Astrocyte (in vitro differentiated cells and primary cell): ENCODE measurements around the gene HOXA4. TPM values are rescaled to one million over a fixed set of nuclear protein-coding genes. Genes with fewer than 3 reads are reported as not detected.

Experiments
- DNase-seq: peaks from one replicate; pipeline ENCODE4 v3.0.0-alpha.2; 2010; ENCODE audit warnings: low read depth
- FAIRE-seq: peaks from 2 replicates; lab custom pipeline; 2011; peaks lifted over from hg19 to GRCh38; lab: Jason Lieb, UNC
- H2AFZ ChIP-seq: 2 replicates; pipeline ENCODE4 v1.6.0; 2012; ENCODE audit warnings: low read depth, low read length, inconsistent platforms
- H3K27ac ChIP-seq: 2 replicates; pipeline ENCODE4 v1.5.1; 2011; ENCODE audit warnings: low read depth, low read length, inconsistent platforms
- H3K27me3 ChIP-seq: 2 replicates; pipeline ENCODE4 v1.6.0; 2011; ENCODE audit warnings: low read length, inconsistent platforms; ENCODE audit not compliant: insufficient read depth
- H3K36me3 ChIP-seq: 2 replicates; pipeline ENCODE4 v1.5.1; 2011; ENCODE audit warnings: low read length, inconsistent platforms; ENCODE audit not compliant: insufficient read depth
- H3K4me1 ChIP-seq: 2 replicates; pipeline ENCODE4 v1.5.1; 2011; ENCODE audit warnings: low read length, inconsistent platforms; ENCODE audit not compliant: insufficient read depth
- H3K4me2 ChIP-seq: 2 replicates; pipeline ENCODE4 v1.6.0; 2012; ENCODE audit warnings: low read length, inconsistent platforms
- H3K4me3 ChIP-seq: 2 replicates; pipeline ENCODE4 v1.5.1; 2011; ENCODE audit warnings: low read depth, mild to moderate bottlenecking, low read length, inconsistent platforms; ENCODE audit not compliant: insufficient read depth
- H3K79me2 ChIP-seq: 2 replicates; pipeline ENCODE4 v1.6.0; 2012; ENCODE audit warnings: mild to moderate bottlenecking, low read length, inconsistent platforms; ENCODE audit not compliant: insufficient read depth
- H3K9ac ChIP-seq: 2 replicates; pipeline ENCODE4 v1.6.0; 2012; ENCODE audit warnings: mild to moderate bottlenecking, low read length, inconsistent platforms
- H3K9me3 ChIP-seq: 2 replicates; pipeline ENCODE4 v1.5.1; 2012; ENCODE audit warnings: low read depth, mild to moderate bottlenecking, low read length, inconsistent platforms; ENCODE audit not compliant: insufficient read depth
- H4K20me1 ChIP-seq: 2 replicates; pipeline ENCODE4 v1.6.0; 2012; ENCODE audit warnings: low read length, inconsistent platforms; ENCODE audit not compliant: insufficient read depth
- H3K27ac Mint-ChIP-seq: one replicate; pipeline ENCODE4 v1.8.0; 2021; ENCODE audit warnings: mild to moderate bottlenecking, mixed read lengths; ENCODE audit not compliant: unreplicated experiment
- H3K27me3 Mint-ChIP-seq: one replicate; pipeline ENCODE4 v1.8.0; 2021; ENCODE audit warnings: low read depth, mixed read lengths; ENCODE audit not compliant: unreplicated experiment
- H3K36me3 Mint-ChIP-seq: one replicate; pipeline ENCODE4 v1.8.0; 2021; ENCODE audit warnings: low read depth, mixed read lengths; ENCODE audit not compliant: unreplicated experiment
- H3K4me1 Mint-ChIP-seq: one replicate; pipeline ENCODE4 v1.8.0; 2021; ENCODE audit warnings: low read depth, mixed read lengths; ENCODE audit not compliant: unreplicated experiment
- H3K4me3 Mint-ChIP-seq: one replicate; pipeline ENCODE4 v1.8.0; 2021; ENCODE audit warnings: mild to moderate bottlenecking, moderate library complexity, mixed read lengths; ENCODE audit not compliant: unreplicated experiment
- H3K9me3 Mint-ChIP-seq: one replicate; pipeline ENCODE4 v1.8.0; 2021; ENCODE audit warnings: mild to moderate bottlenecking, mixed read lengths; ENCODE audit not compliant: unreplicated experiment
- EZH2 ChIP-seq: IDR thresholded peaks from 2 replicates; pipeline ENCODE4 v1.6.1; 2012; ENCODE audit warnings: mild to moderate bottlenecking, low read length, inconsistent platforms; ENCODE audit not compliant: insufficient read depth
- total RNA-seq: library from RNA; stranded (reverse); gene quantifications from 2 replicates; pipeline ENCODE4 v1.2.1, GENCODE V29; 2021
- TF ChIP-seq, protein P1 (sequence below): IDR thresholded peaks from 2 replicates; pipeline ENCODE4 v1.5.1; 2011; ENCODE audit warnings: low read depth, mild to moderate bottlenecking, inconsistent platforms, low read length, moderate library complexity; ENCODE audit not compliant: insufficient read depth

Gene HOXA4
- total RNA-seq, 1 donor from 2014 or later: not detected

GRCh38 chr7:27165089-27165995 lies 34.8 kb upstream of the HOXA4 start, which contains the start of gene HOXA9:
Gene HOXA9 (minus strand): TSS chr7:27165537. CDS start chr7:27165457, 80 bp downstream.
- Mint-ChIP-seq H3K27me3 (peaks cover 71% of the 10 kb centered on the region), H3K4me1 (no peaks in the 10 kb centered on the region), H3K9me3 (peaks cover 24% of the 10 kb centered on the region), H3K4me3 (no peak within 1 kb of the TSS), H3K27ac (peak within 1 kb of the TSS; percentile 77), H3K36me3 (no peaks in the 10 kb centered on the region)
- H3K27ac ChIP-seq: no peak within 1 kb of the TSS
- H3K27me3 ChIP-seq: peaks cover 92% of the 10 kb centered on the region
- peaks cover 9% of the 10 kb centered on the region for H3K9me3 ChIP-seq
- H3K9ac ChIP-seq: no peak within 1 kb of the TSS
- H3K4me1 ChIP-seq: no peaks in the 10 kb centered on the region
- H4K20me1 ChIP-seq: no peaks in the 10 kb centered on the region
- H2AFZ ChIP-seq: no peak within 1 kb of the TSS
- H3K4me2 ChIP-seq: no peak within 1 kb of the TSS
- no peak within 1 kb of the TSS for H3K4me3 ChIP-seq
- FAIRE-seq: no peak
- no peaks in the 10 kb centered on the region for H3K79me2 ChIP-seq
- TF ChIP-seq, protein P1, sequence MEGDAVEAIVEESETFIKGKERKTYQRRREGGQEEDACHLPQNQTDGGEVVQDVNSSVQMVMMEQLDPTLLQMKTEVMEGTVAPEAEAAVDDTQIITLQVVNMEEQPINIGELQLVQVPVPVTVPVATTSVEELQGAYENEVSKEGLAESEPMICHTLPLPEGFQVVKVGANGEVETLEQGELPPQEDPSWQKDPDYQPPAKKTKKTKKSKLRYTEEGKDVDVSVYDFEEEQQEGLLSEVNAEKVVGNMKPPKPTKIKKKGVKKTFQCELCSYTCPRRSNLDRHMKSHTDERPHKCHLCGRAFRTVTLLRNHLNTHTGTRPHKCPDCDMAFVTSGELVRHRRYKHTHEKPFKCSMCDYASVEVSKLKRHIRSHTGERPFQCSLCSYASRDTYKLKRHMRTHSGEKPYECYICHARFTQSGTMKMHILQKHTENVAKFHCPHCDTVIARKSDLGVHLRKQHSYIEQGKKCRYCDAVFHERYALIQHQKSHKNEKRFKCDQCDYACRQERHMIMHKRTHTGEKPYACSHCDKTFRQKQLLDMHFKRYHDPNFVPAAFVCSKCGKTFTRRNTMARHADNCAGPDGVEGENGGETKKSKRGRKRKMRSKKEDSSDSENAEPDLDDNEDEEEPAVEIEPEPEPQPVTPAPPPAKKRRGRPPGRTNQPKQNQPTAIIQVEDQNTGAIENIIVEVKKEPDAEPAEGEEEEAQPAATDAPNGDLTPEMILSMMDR: no peak
- peak; percentile 88 for TF ChIP-seq EZH2
- H3K36me3 ChIP-seq: no peaks in the 10 kb centered on the region
- no peak for DNase-seq

- H3K9ac ChIP-seq: no peak overlapping the region
- H3K27ac Mint-ChIP-seq: peak overlapping the region; percentile 80
- no peak overlapping the region for H3K4me3 ChIP-seq
- H3K4me1 ChIP-seq: no peaks in the 10 kb centered on the region
- FAIRE-seq (no peak), DNase-seq (no peak)
- H3K36me3 Mint-ChIP-seq: no peaks in the 10 kb centered on the region
- no peak for TF ChIP-seq EZH2
- TF ChIP-seq, protein P1: no peak
- H3K4me3 Mint-ChIP-seq: no peak overlapping the region
- H3K9me3 Mint-ChIP-seq: peaks cover 25% of the 10 kb centered on the region
- H4K20me1 ChIP-seq: no peaks in the 10 kb centered on the region
- peaks cover 9% of the 10 kb centered on the region for H3K9me3 ChIP-seq
- H3K79me2 ChIP-seq: no peaks in the 10 kb centered on the region
- no peak overlapping the region for H3K4me2 ChIP-seq
- no peaks in the 10 kb centered on the region for H3K4me1 Mint-ChIP-seq
- H3K27ac ChIP-seq: no peak overlapping the region
- no peaks in the 10 kb centered on the region for H3K36me3 ChIP-seq
- H3K27me3 ChIP-seq: peaks cover 94% of the 10 kb centered on the region
- H2AFZ ChIP-seq: no peak overlapping the region
- peaks cover 76% of the 10 kb centered on the region for H3K27me3 Mint-ChIP-seq
These were observed 34.0 kb upstream of the HOXA4 start for GRCh38 chr7:27164367-27165088.
